ENCODE results near the gene MAML1.
"Not testable (repeated sequence)": the region's sequence is repeated elsewhere in the genome, so short reads cannot be mapped to it uniquely, and the experiment has no call there.

The MAML1 gene, protein sequence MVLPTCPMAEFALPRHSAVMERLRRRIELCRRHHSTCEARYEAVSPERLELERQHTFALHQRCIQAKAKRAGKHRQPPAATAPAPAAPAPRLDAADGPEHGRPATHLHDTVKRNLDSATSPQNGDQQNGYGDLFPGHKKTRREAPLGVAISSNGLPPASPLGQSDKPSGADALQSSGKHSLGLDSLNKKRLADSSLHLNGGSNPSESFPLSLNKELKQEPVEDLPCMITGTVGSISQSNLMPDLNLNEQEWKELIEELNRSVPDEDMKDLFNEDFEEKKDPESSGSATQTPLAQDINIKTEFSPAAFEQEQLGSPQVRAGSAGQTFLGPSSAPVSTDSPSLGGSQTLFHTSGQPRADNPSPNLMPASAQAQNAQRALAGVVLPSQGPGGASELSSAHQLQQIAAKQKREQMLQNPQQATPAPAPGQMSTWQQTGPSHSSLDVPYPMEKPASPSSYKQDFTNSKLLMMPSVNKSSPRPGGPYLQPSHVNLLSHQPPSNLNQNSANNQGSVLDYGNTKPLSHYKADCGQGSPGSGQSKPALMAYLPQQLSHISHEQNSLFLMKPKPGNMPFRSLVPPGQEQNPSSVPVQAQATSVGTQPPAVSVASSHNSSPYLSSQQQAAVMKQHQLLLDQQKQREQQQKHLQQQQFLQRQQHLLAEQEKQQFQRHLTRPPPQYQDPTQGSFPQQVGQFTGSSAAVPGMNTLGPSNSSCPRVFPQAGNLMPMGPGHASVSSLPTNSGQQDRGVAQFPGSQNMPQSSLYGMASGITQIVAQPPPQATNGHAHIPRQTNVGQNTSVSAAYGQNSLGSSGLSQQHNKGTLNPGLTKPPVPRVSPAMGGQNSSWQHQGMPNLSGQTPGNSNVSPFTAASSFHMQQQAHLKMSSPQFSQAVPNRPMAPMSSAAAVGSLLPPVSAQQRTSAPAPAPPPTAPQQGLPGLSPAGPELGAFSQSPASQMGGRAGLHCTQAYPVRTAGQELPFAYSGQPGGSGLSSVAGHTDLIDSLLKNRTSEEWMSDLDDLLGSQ

DNA sequence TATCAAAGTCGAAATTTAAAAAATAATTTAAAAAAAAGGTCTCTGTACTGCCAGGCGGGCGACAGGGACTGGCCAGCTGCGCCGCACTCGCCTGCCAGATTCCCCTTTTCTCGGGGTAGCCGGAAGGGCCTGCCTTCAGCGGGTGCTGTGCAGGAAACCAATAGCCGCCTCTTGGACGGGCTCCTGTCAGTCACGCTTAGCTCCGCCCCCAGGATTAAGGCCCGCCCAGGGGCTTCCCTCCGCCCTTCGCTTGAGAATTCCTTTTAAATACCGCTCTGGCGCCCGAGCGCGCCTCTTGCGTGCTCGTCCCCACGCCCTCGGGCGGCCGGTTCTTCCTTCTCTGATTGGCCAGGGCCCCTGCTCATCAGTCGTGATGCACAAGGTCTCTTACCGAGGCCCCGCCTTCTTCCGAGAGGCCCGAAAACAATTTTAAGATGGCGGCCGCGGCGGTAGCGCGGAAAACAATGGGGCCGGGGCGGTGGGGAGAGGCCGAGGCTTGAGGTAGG lies at the start of gene MAML1:
Gene MAML1 (plus strand): TSS at position 411 of the 506 bp plus-strand sequence. CDS start 291 bp downstream, outside the sequence.
- peak within 1 kb of the TSS; percentile 69 for H3K4me3 ChIP-seq (ENCODE audit: low read length)
- DNase-seq (ENCODE audit: low read depth) = peak; percentile 100
- TF ChIP-seq, protein P1, sequence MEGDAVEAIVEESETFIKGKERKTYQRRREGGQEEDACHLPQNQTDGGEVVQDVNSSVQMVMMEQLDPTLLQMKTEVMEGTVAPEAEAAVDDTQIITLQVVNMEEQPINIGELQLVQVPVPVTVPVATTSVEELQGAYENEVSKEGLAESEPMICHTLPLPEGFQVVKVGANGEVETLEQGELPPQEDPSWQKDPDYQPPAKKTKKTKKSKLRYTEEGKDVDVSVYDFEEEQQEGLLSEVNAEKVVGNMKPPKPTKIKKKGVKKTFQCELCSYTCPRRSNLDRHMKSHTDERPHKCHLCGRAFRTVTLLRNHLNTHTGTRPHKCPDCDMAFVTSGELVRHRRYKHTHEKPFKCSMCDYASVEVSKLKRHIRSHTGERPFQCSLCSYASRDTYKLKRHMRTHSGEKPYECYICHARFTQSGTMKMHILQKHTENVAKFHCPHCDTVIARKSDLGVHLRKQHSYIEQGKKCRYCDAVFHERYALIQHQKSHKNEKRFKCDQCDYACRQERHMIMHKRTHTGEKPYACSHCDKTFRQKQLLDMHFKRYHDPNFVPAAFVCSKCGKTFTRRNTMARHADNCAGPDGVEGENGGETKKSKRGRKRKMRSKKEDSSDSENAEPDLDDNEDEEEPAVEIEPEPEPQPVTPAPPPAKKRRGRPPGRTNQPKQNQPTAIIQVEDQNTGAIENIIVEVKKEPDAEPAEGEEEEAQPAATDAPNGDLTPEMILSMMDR (IDR thresholded peaks at IDR 0.05; ENCODE audit: insufficient read depth, low read depth, low read length, missing control alignments) = no peak

DNA sequence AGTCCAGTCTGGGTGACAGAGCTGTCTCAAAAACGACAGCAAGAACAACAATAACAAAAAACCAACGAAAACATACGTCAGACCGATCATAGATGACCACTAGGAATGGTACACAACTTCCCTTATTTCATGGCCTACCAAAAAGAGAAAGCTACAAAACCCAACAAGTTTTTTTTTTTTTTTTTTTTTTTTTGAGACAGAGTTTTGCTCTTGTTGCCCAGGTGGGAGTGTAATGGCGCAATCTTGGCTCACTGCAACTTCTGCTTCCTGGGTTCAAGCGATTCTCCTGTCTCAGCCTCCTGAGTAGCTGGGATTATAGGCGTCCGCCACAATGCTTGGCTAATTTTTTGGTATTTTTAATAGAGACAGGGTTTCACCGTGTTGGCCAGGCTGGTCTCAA lies 43.4 kb upstream of the MAML1 start:
- DNase-seq (ENCODE audit: low read depth) = not testable (repeated sequence)

DNA sequence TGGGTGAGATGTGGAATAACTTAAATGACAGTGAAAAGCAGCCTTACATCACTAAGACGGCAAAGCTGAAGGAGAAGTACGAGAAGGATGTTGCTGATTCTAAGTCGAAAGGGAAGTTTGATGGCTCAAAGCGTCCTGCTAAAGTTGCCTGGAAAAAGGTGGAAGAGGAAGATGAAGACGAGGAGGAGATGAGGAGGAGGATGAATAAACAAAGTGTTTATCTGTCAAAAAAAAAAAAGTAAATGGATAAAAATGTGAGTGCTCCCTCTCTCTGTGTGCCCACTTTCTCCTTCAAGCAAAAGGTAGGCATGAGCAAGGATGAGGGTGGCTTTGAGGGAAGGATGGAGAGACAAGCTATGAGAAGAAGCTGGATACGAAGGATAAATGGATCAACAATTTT lies 38.1 kb upstream of the MAML1 start:
- H3K4me3 ChIP-seq (ENCODE audit: low read length) = no peak overlapping the region
- DNase-seq (ENCODE audit: low read depth) = no peak
- TF ChIP-seq, protein P1 (IDR thresholded peaks at IDR 0.05; ENCODE audit: insufficient read depth, low read depth, low read length, missing control alignments) = no peak

More for the DNA sequence above, 43.4 kb upstream of the MAML1 start:
- H3K4me3 ChIP-seq (ENCODE audit: low read length) = not testable (repeated sequence)

DNA sequence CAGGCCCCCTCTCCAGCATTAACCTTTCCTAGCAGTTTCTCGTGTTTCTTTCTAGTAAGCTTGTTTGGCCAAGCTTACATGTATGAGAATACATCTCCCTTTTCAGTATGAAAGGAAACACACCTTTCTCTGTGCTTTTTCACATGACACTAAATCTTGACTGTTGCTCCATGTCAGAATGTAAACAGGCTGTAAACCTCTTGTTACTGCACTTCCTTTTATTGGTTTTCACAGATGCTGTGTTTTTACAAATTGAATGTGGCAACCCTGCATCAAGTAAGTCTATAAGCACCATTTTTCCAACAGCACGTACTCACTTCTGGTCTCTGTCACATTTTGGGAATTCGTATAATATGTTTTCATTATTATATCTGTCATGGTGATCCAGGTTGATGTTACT lies 36.0 kb upstream of the MAML1 start:
- no peak overlapping the region for H3K4me3 ChIP-seq (ENCODE audit: low read length)
- DNase-seq (ENCODE audit: low read depth) = no peak
- TF ChIP-seq, protein P1 (IDR thresholded peaks at IDR 0.05; ENCODE audit: insufficient read depth, low read depth, low read length, missing control alignments) = no peak

DNA sequence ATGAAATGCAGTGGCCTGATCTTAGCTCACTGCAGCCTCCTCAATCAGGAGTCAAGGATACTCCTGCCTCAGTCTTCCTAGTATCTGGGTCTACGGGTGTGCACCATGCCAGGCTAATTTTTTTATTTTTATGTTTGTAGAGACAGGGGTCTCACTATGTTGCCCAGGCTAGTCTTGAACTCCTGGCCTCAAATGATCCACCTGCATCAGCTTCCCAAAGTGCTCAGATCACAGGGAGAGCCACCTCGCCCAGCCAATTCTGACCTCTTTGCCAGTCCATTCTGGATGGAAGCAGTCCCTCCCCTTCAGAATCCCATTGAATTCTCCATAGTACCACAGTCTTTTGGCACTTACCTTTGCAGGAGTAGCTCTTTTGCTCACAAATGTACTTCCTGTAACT lies 35.5 kb upstream of the MAML1 start:
- DNase-seq (ENCODE audit: low read depth) = no peak
- no peak overlapping the region for H3K4me3 ChIP-seq (ENCODE audit: low read length)
- TF ChIP-seq, protein P1 (IDR thresholded peaks at IDR 0.05; ENCODE audit: insufficient read depth, low read depth, low read length, missing control alignments) = no peak

DNA sequence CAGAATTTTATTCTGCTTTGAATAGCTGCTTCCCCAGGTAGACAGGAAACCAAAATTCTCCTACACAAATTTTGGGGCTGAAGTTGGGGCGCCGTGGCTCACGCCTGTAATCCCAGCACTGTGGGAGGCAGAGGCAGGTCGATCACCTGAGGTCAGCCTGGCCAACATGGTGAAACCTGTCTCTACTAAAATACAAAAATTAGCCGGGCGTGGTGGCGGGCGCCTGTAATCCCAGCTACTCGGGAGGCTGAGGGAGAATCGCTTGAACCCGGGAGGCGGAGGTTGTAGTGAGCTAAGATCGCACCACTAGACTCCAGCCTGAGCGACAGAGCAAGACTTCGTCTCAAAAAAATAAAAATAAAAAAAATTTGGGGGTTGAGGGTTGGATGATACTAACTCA lies 35.1 kb upstream of the MAML1 start:
- DNase-seq (ENCODE audit: low read depth) = not testable (repeated sequence)
- H3K4me3 ChIP-seq (ENCODE audit: low read length) = peak overlapping the region; percentile 75

DNA sequence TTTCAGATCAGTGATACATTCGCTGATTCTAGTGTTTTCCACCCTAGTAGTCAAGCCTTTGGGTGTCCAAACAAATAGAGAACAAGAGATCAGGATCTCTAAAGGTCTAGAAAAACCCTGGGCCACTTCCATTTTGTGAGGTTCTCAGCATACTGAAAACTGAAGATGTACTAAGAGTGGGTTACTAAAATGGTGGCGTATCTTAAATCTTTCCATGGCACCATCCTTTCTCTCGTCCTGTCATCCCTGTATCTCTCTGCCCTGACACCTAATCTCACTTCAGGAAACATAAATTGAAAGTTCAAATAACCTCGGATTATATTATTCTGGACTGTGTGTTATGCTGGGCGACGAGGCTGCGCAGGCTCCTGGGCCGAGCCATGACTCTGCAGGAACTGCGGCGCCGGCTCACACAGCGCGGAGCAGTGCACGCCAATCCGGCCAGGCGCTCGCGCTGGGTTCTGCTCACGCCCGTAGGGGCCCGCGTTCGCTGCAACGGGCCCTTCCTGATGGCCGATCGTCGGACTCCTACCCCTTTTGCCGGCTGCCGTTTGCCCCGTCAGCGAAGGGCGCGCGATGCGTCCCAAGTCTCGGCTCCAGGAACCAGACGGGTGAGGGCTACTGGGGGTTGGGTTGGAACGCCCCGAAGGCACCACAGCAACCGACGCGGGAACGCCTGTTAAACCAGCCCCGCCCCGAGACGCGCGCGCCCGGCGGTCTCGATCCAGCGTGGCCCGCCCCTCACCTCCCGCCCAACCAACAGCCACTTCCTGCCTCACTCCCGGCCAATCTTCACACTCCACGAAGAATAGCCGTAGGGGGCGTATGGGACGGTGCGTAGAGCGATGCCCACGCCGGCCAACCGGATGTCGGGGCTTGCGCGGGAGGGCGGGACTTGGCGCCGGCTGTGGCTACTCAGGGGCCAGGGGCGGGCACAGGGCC lies 34.4 kb upstream of the MAML1 start:
- TF ChIP-seq, protein P1 (IDR thresholded peaks at IDR 0.05; ENCODE audit: insufficient read depth, low read depth, low read length, missing control alignments) = no peak
- DNase-seq (ENCODE audit: low read depth) = peak; percentile 100
- H3K4me3 ChIP-seq (ENCODE audit: low read length) = peak overlapping the region; percentile 83
